C4-2B (cell line): ENCODE data around the gene SEMA3C.

Experiments used
- H3K27ac ChIP-seq: fragments of 450-650 bp; 2 replicates; pipeline ENCODE4 v1.5.1; 2017
- CTCF ChIP-seq: fragments of 450-650 bp; conservative IDR thresholded peaks from 2 replicates; pipeline ENCODE4 v1.5.1; 2017; ENCODE audit warnings: mild to moderate bottlenecking
- ZFX ChIP-seq: fragments of 450-650 bp; IDR thresholded peaks from 2 replicates; pipeline ENCODE4 v1.6.1; 2017

SEMA3C gene

GRCh38 chr7:80873140-80873539 is 45.7 kb downstream of the SEMA3C start:
- TF ChIP-seq ZFX (no peak), CTCF (no peak)
- H3K27ac ChIP-seq: no peak overlapping the region

- H3K27ac ChIP-seq: no peak overlapping the region
- TF ChIP-seq CTCF: no peak
- no peak for TF ChIP-seq ZFX
Measured at GRCh38 chr7:80871228-80871627, 47.6 kb downstream of the SEMA3C start.

- no peak overlapping the region for H3K27ac ChIP-seq
- TF ChIP-seq CTCF: no peak
- TF ChIP-seq ZFX: no peak
Measured at GRCh38 chr7:80870813-80871212, 48.0 kb downstream of the SEMA3C start.

GRCh38 chr7:80869821-80870751 is 48.8 kb downstream of the SEMA3C start:
- TF ChIP-seq CTCF: no peak
- H3K27ac ChIP-seq: no peak overlapping the region

GRCh38 chr7:80869106-80869784 is 49.6 kb downstream of the SEMA3C start:
- no peak for TF ChIP-seq ZFX
- TF ChIP-seq CTCF: no peak
- H3K27ac ChIP-seq: no peak overlapping the region

- TF ChIP-seq CTCF: no peak
- no peak overlapping the region for H3K27ac ChIP-seq
Measured at GRCh38 chr7:80868566-80868965, 50.3 kb downstream of the SEMA3C start.

- no peak for TF ChIP-seq ZFX
- TF ChIP-seq CTCF: no peak
- no peak overlapping the region for H3K27ac ChIP-seq
Measured at GRCh38 chr7:80860554-80860953, 58.3 kb downstream of the SEMA3C start.
